Keratinocyte (primary cell): ENCODE data around the gene BAHCC1. TPM values are rescaled to one million over a fixed set of nuclear protein-coding genes. Genes with fewer than 3 reads are reported as not detected.

Experiments used
- DNase-seq: peaks from one replicate; pipeline ENCODE4 v3.0.0-alpha.2; 2011; ENCODE audit warnings: low read depth, missing footprints, low spot score
- FAIRE-seq: peaks from 2 replicates; lab custom pipeline; 2011; peaks lifted over from hg19 to GRCh38; lab: Jason Lieb, UNC
- H2AFZ ChIP-seq: 2 replicates; pipeline ENCODE4 v1.6.0; 2012; ENCODE audit warnings: low read length, control low read depth, inconsistent platforms; ENCODE audit not compliant: control insufficient read depth
- H3K27ac ChIP-seq: 2 replicates; pipeline ENCODE4 v1.5.1; 2011; ENCODE audit warnings: low read length; ENCODE audit not compliant: control insufficient read depth, insufficient read depth
- H3K27me3 ChIP-seq: 3 replicates; pipeline ENCODE4 v1.6.0; 2011; ENCODE audit warnings: low read length; ENCODE audit not compliant: control insufficient read depth, insufficient read depth; ENCODE audit errors: extremely low read depth
- H3K36me3 ChIP-seq, 2 experiments: 2 replicates in 1 of 2; 3 replicates in 1 of 2; pipeline ENCODE4 v1.5.1; 2011; ENCODE audit warnings: low read length in 2 of 2, mild to moderate bottlenecking in 1 of 2; ENCODE audit not compliant: control insufficient read depth in 2 of 2, insufficient read depth in 2 of 2; ENCODE audit errors: extremely low read depth in 1 of 2
- H3K4me1 ChIP-seq: 3 replicates; pipeline ENCODE4 v1.5.1; 2011; ENCODE audit warnings: low read length; ENCODE audit not compliant: control insufficient read depth, insufficient read depth; ENCODE audit errors: extremely low read depth
- H3K4me2 ChIP-seq: 3 replicates; pipeline ENCODE4 v1.6.0; 2011; ENCODE audit warnings: low read depth, low read length; ENCODE audit not compliant: control insufficient read depth, insufficient read depth; ENCODE audit errors: extremely low read depth
- H3K4me3 ChIP-seq, 3 experiments: fragments of 200-600 bp in 1 of 3; sonication (generic) in 1 of 3; 2 replicates in 2 of 3; 3 replicates in 1 of 3; pipeline ENCODE4 v1.5.1; 2011 to 2016; ENCODE audit warnings: low read length in 3 of 3, mild to moderate bottlenecking in 3 of 3, control low read depth in 2 of 3, inconsistent platforms in 1 of 3, low read depth in 1 of 3, mixed read lengths in 1 of 3, mixed run types in 1 of 3, moderate library complexity in 1 of 3; ENCODE audit not compliant: control insufficient read depth in 2 of 3, insufficient read depth in 2 of 3; ENCODE audit errors: extremely low read depth in 1 of 3
- H3K79me2 ChIP-seq: 2 replicates; pipeline ENCODE4 v1.6.0; 2012; ENCODE audit warnings: low read length; ENCODE audit not compliant: control insufficient read depth, insufficient read depth
- H3K9ac ChIP-seq: 3 replicates; pipeline ENCODE4 v1.6.0; 2011; ENCODE audit warnings: low read length; ENCODE audit not compliant: control insufficient read depth, insufficient read depth; ENCODE audit errors: extremely low read depth
- H3K9me1 ChIP-seq: 3 replicates; pipeline ENCODE4 v1.6.0; 2011; ENCODE audit warnings: low read length; ENCODE audit not compliant: control insufficient read depth, insufficient read depth; ENCODE audit errors: extremely low read depth
- H3K9me3 ChIP-seq: 2 replicates; pipeline ENCODE4 v1.5.1; 2012; ENCODE audit warnings: low read depth, low read length; ENCODE audit not compliant: control insufficient read depth
- H4K20me1 ChIP-seq: 3 replicates; pipeline ENCODE4 v1.6.0; 2011; ENCODE audit warnings: low read length; ENCODE audit not compliant: control insufficient read depth, insufficient read depth; ENCODE audit errors: extremely low read depth
- CTCF ChIP-seq, 3 experiments: IDR thresholded peaks in 1 of 3; conservative IDR thresholded peaks in 1 of 3; optimal IDR thresholded peaks in 1 of 3; 2 replicates in 2 of 3; 3 replicates in 1 of 3; pipeline versions ENCODE3 to v1.5.1; 2011; ENCODE audit warnings: low read length in 3 of 3, mild to moderate bottlenecking in 3 of 3, moderate library complexity in 2 of 3, control low read depth in 1 of 3, inconsistent platforms in 1 of 3; ENCODE audit not compliant: insufficient read depth in 2 of 3; ENCODE audit errors: extremely low read depth in 1 of 3
- EZH2 ChIP-seq: IDR thresholded peaks from one replicate; pipeline ENCODE4 v1.6.1; 2012; ENCODE audit warnings: inconsistent platforms, mild to moderate bottlenecking, low read length, moderate library complexity
- dilution Hi-C: fragments of 300-500 bp; cut with MboI; formaldehyde crosslinking; loops from one replicate; pipeline ENCODE4 v1.7.0; 2020; ENCODE audit warnings: low sequenced_read_pairs; ENCODE audit not compliant: extremely low pct_ligation_motif_present
- polyA plus RNA-seq, 5 experiments: library from polyadenylated mRNA; depleted of rRNA in 3 of 5; stranded (reverse) in 3 of 5; stranded (forward) in 1 of 5; unstranded in 1 of 5; fragments of >200 nt; gene quantifications; 1 replicate in 1 of 5; 2 replicates in 3 of 5; 3 replicates in 1 of 5; pipeline versions ENCODE4 v1.2.1 to v1.2.3, GENCODE V29; 2011 to 2012; ENCODE audit warnings: missing spikeins in 2 of 5, low read depth in 1 of 5, low replicate concordance in 1 of 5

Gene BAHCC1
- polyA plus RNA-seq, 1 donor (not counting 4 experiments of a cell fraction or from before 2014, with no cell fraction given) = 0.52 TPM

GRCh38 chr17:81348097-81349055 is 46.9 kb upstream of the BAHCC1 start:
- H3K9me3 ChIP-seq = no peaks in the 10 kb centered on the region
- H3K9ac ChIP-seq = no peak overlapping the region
- peaks cover 20% of the 10 kb centered on the region for H3K79me2 ChIP-seq
- no peak for TF ChIP-seq EZH2
- TF ChIP-seq CTCF (optimal IDR thresholded peaks at IDR 0.05 in 1 of 3, IDR thresholded peaks at IDR 0.05 in 1 of 3, conservative IDR thresholded peaks at IDR 0.05 in 1 of 3; ENCODE audit: extremely low read depth in 1 of 3, insufficient read depth in 2 of 3, low read length in 3 of 3) = no peak
- H3K4me1 ChIP-seq = peaks cover 19% of the 10 kb centered on the region
- H3K9me1 ChIP-seq = no peaks in the 10 kb centered on the region
- dilution Hi-C loops = no loop called here
- no peaks in the 10 kb centered on the region for H3K27me3 ChIP-seq
- no peaks in the 10 kb centered on the region for H3K36me3 ChIP-seq
- FAIRE-seq = no peak
- no peaks in the 10 kb centered on the region for H4K20me1 ChIP-seq
- H3K4me3 ChIP-seq = no peak overlapping the region
- no peak for DNase-seq
- no peak overlapping the region for H3K27ac ChIP-seq
- H3K4me2 ChIP-seq = no peak overlapping the region
- no peak overlapping the region for H2AFZ ChIP-seq

- Histone ChIP-seq H3K27ac (no peak overlapping the region), H3K79me2 (peaks cover 7% of the 10 kb centered on the region), H3K4me3 (no peak overlapping the region), H3K27me3 (no peaks in the 10 kb centered on the region), H3K9me3 (no peaks in the 10 kb centered on the region), H3K36me3 (no peaks in the 10 kb centered on the region), H3K4me1 (peaks cover 19% of the 10 kb centered on the region), H4K20me1 (no peaks in the 10 kb centered on the region), H3K9me1 (no peaks in the 10 kb centered on the region), H3K4me2 (peak overlapping the region; percentile 70), H3K9ac (no peak overlapping the region), H2AFZ (peak overlapping the region; percentile 77)
- dilution Hi-C loops = no loop called here
- DNase-seq = no peak
- TF ChIP-seq CTCF (optimal IDR thresholded peaks at IDR 0.05 in 1 of 3, IDR thresholded peaks at IDR 0.05 in 1 of 3, conservative IDR thresholded peaks at IDR 0.05 in 1 of 3; ENCODE audit: extremely low read depth in 1 of 3, insufficient read depth in 2 of 3, low read length in 3 of 3) = no peak
- no peak for TF ChIP-seq EZH2
- peak; percentile 5 for FAIRE-seq
Measured at GRCh38 chr17:81349397-81350319, 45.6 kb upstream of the BAHCC1 start.
